ENCODE data around the gene KATNIP. TPM values are rescaled to one million over a fixed set of nuclear protein-coding genes. Genes with fewer than 3 reads are reported as not detected.

Gene KATNIP
- total RNA-seq, 1 donor from 2014 or later, result 21.1 TPM

DNA sequence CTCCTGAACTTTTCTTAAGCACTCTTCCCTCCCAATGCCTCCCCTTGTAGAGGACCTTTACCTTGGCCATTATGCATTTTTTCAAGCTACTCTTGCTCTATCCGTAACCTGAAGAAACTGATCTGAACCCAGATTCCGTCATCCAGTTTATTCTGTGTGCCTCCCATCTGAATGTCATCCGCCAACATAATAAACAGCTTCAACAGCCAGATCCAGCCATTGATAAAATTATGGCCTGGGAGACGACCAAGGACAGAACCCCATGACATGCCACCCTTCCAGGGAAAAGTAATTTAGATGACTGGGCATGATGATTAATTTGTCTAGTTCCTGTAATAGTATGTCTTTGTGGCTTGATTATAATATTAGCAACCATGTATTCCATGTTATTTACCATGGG is 41.9 kb downstream of the KATNIP start:
- H3K27me3 ChIP-seq (ENCODE audit: insufficient read depth, low read length), result no peaks in the 10 kb centered on the region
- Mint-ChIP-seq H3K4me1 (ENCODE audit: low read depth, unreplicated experiment) (peaks cover 4% of the 10 kb centered on the region), H3K9me3 (ENCODE audit: unreplicated experiment) (no peaks in the 10 kb centered on the region), H3K36me3 (ENCODE audit: low read depth, unreplicated experiment) (peaks cover 9% of the 10 kb centered on the region), H3K4me3 (ENCODE audit: unreplicated experiment) (no peak overlapping the region), H3K27ac (ENCODE audit: unreplicated experiment) (no peak overlapping the region), H3K27me3 (ENCODE audit: low read depth, unreplicated experiment) (no peaks in the 10 kb centered on the region)
- H2AFZ ChIP-seq (ENCODE audit: low read depth, low read length), result no peak overlapping the region
- FAIRE-seq (no peak), DNase-seq (ENCODE audit: low read depth) (no peak)
- H3K79me2 ChIP-seq (ENCODE audit: insufficient read depth, low read length), result no peaks in the 10 kb centered on the region
- no peaks in the 10 kb centered on the region for H4K20me1 ChIP-seq (ENCODE audit: insufficient read depth, low read length)
- H3K27ac ChIP-seq (ENCODE audit: low read depth, low read length), result no peak overlapping the region
- no peak overlapping the region for H3K4me3 ChIP-seq (ENCODE audit: insufficient read depth, low read depth, low read length)
- peaks cover 6% of the 10 kb centered on the region for H3K4me1 ChIP-seq (ENCODE audit: insufficient read depth, low read length)
- H3K36me3 ChIP-seq (ENCODE audit: insufficient read depth, low read length), result no peaks in the 10 kb centered on the region
- H3K9ac ChIP-seq (ENCODE audit: low read length), result no peak overlapping the region
- TF ChIP-seq EZH2 (IDR thresholded peaks at IDR 0.05; ENCODE audit: insufficient read depth, low read length), result no peak
- TF ChIP-seq, protein P1, sequence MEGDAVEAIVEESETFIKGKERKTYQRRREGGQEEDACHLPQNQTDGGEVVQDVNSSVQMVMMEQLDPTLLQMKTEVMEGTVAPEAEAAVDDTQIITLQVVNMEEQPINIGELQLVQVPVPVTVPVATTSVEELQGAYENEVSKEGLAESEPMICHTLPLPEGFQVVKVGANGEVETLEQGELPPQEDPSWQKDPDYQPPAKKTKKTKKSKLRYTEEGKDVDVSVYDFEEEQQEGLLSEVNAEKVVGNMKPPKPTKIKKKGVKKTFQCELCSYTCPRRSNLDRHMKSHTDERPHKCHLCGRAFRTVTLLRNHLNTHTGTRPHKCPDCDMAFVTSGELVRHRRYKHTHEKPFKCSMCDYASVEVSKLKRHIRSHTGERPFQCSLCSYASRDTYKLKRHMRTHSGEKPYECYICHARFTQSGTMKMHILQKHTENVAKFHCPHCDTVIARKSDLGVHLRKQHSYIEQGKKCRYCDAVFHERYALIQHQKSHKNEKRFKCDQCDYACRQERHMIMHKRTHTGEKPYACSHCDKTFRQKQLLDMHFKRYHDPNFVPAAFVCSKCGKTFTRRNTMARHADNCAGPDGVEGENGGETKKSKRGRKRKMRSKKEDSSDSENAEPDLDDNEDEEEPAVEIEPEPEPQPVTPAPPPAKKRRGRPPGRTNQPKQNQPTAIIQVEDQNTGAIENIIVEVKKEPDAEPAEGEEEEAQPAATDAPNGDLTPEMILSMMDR (IDR thresholded peaks at IDR 0.05; ENCODE audit: insufficient read depth, low read depth, low read length), result no peak
- H3K9me3 ChIP-seq (ENCODE audit: insufficient read depth, low read depth, low read length), result no peaks in the 10 kb centered on the region
- no peak overlapping the region for H3K4me2 ChIP-seq (ENCODE audit: low read length)

DNA sequence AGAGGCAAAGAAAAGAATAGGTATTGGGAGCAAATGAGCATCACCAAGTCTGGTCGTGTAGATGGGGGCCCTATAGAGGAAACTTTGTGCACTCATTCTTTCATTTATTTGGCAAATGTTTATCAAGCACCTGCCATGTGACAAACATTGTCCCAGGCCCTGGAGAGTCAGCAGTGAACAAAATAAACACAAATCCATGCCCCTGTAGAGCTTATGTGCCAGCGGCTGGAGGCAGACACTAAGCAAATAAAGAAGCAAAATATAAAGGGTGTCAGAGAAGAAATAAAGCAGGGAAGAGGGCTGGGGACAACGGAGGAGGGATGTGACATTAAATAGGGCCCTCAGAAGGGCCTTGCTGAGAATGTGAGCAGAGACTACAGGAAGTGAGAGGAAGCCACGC is 45.5 kb downstream of the KATNIP start:
- Histone ChIP-seq H3K4me2 (ENCODE audit: low read length) (no peak overlapping the region), H3K9ac (ENCODE audit: low read length) (no peak overlapping the region), H4K20me1 (ENCODE audit: insufficient read depth, low read length) (no peaks in the 10 kb centered on the region), H3K27ac (ENCODE audit: low read depth, low read length) (no peak overlapping the region), H3K79me2 (ENCODE audit: insufficient read depth, low read length) (no peaks in the 10 kb centered on the region), H3K4me1 (ENCODE audit: insufficient read depth, low read length) (peaks cover 6% of the 10 kb centered on the region), H3K4me3 (ENCODE audit: insufficient read depth, low read depth, low read length) (no peak overlapping the region), H3K36me3 (ENCODE audit: insufficient read depth, low read length) (no peaks in the 10 kb centered on the region), H2AFZ (ENCODE audit: low read depth, low read length) (no peak overlapping the region), H3K27me3 (ENCODE audit: insufficient read depth, low read length) (no peaks in the 10 kb centered on the region), H3K9me3 (ENCODE audit: insufficient read depth, low read depth, low read length) (no peaks in the 10 kb centered on the region)
- peaks cover 20% of the 10 kb centered on the region for H3K36me3 Mint-ChIP-seq (ENCODE audit: low read depth, unreplicated experiment)
- no peaks in the 10 kb centered on the region for H3K9me3 Mint-ChIP-seq (ENCODE audit: unreplicated experiment)
- H3K27ac Mint-ChIP-seq (ENCODE audit: unreplicated experiment), result no peak overlapping the region
- no peak for TF ChIP-seq EZH2 (IDR thresholded peaks at IDR 0.05; ENCODE audit: insufficient read depth, low read length)
- TF ChIP-seq, protein P1 (IDR thresholded peaks at IDR 0.05; ENCODE audit: insufficient read depth, low read depth, low read length), result no peak
- no peaks in the 10 kb centered on the region for H3K27me3 Mint-ChIP-seq (ENCODE audit: low read depth, unreplicated experiment)
- FAIRE-seq (no peak), DNase-seq (ENCODE audit: low read depth) (no peak)
- H3K4me3 Mint-ChIP-seq (ENCODE audit: unreplicated experiment), result no peak overlapping the region
- H3K4me1 Mint-ChIP-seq (ENCODE audit: low read depth, unreplicated experiment), result peaks cover 4% of the 10 kb centered on the region

DNA sequence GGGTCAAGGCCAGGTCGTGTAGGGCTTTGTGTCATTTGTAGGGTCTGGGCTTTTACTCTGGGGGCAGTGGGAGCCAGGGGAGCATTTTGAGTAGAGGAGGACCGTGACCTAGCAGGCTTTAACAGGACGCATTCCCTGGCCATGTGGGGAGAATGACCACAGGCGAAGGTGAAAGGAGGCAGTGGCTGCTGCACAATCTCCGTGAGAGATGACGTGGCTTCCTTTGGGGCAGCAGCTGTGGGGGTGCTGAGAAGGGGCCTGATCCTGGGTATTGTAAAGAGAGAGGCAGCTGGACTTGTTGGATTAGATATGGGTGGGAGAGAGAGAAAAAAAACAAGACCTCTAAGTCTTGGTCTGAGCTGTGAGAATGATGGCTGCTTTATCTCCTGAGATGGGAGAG is 46.0 kb downstream of the KATNIP start:
- no peaks in the 10 kb centered on the region for H3K27me3 Mint-ChIP-seq (ENCODE audit: low read depth, unreplicated experiment)
- peak; percentile 22 for DNase-seq (ENCODE audit: low read depth)
- H3K27ac ChIP-seq (ENCODE audit: low read depth, low read length), result no peak overlapping the region
- no peaks in the 10 kb centered on the region for H3K9me3 ChIP-seq (ENCODE audit: insufficient read depth, low read depth, low read length)
- H3K9ac ChIP-seq (ENCODE audit: low read length), result no peak overlapping the region
- H4K20me1 ChIP-seq (ENCODE audit: insufficient read depth, low read length), result no peaks in the 10 kb centered on the region
- no peaks in the 10 kb centered on the region for H3K79me2 ChIP-seq (ENCODE audit: insufficient read depth, low read length)
- H3K4me3 Mint-ChIP-seq (ENCODE audit: unreplicated experiment), result no peak overlapping the region
- peaks cover 17% of the 10 kb centered on the region for H3K36me3 Mint-ChIP-seq (ENCODE audit: low read depth, unreplicated experiment)
- no peaks in the 10 kb centered on the region for H3K27me3 ChIP-seq (ENCODE audit: insufficient read depth, low read length)
- H3K4me2 ChIP-seq (ENCODE audit: low read length), result peak overlapping the region; percentile 24
- peaks cover 5% of the 10 kb centered on the region for H3K4me1 Mint-ChIP-seq (ENCODE audit: low read depth, unreplicated experiment)
- no peaks in the 10 kb centered on the region for H3K36me3 ChIP-seq (ENCODE audit: insufficient read depth, low read length)
- no peak for FAIRE-seq
- H3K9me3 Mint-ChIP-seq (ENCODE audit: unreplicated experiment), result peaks cover 3% of the 10 kb centered on the region
- H2AFZ ChIP-seq (ENCODE audit: low read depth, low read length), result peak overlapping the region; percentile 9
- H3K27ac Mint-ChIP-seq (ENCODE audit: unreplicated experiment), result peak overlapping the region; percentile 31
- H3K4me3 ChIP-seq (ENCODE audit: insufficient read depth, low read depth, low read length), result no peak overlapping the region
- H3K4me1 ChIP-seq (ENCODE audit: insufficient read depth, low read length), result peaks cover 6% of the 10 kb centered on the region
- TF ChIP-seq EZH2 (IDR thresholded peaks at IDR 0.05; ENCODE audit: insufficient read depth, low read length), result no peak
- TF ChIP-seq, protein P1 (IDR thresholded peaks at IDR 0.05; ENCODE audit: insufficient read depth, low read depth, low read length), result no peak

Measured in astrocyte (in vitro differentiated cells and primary cell).